SK-N-SH treated with all-trans-retinoic acid at 6 μM for 48 hours (cell line): ENCODE results near the gene RGS7BP.

Experiments used
- ATAC-seq: fragments of 200-7000 bp; cut with Tn5 transposase; 3 replicates; pipeline ENCODE4 v1.9.1; 2020; ENCODE audit warnings: mild to moderate bottlenecking, moderate library complexity
- ARNTL ChIP-seq: fragments of 450-650 bp; formaldehyde crosslinking; IDR thresholded peaks from 2 replicates; pipeline ENCODE4 v1.5.0; 2020; ENCODE audit warnings: low read depth, mild to moderate bottlenecking, moderate library complexity, borderline replicate concordance
- BACH2 ChIP-seq: fragments of 250-450 bp; sonication (Bioruptor Pico); IDR thresholded peaks from 2 replicates; pipeline ENCODE4 v1.9.0; 2021; ENCODE audit warnings: mild to moderate bottlenecking, borderline replicate concordance
- CSDC2 ChIP-seq: fragments of 250-450 bp; sonication (Bioruptor Pico); IDR thresholded peaks from 2 replicates; pipeline ENCODE4 v1.5.0; 2020; ENCODE audit warnings: mild to moderate bottlenecking, moderate library complexity
- CSRNP3 ChIP-seq: fragments of 250-450 bp; sonication (Bioruptor Pico); IDR thresholded peaks from 2 replicates; pipeline ENCODE4 v1.5.1; 2021; ENCODE audit warnings: mild to moderate bottlenecking, moderate library complexity
- ESRRG ChIP-seq: fragments of 250-450 bp; sonication (Bioruptor Pico); IDR thresholded peaks from 2 replicates; pipeline ENCODE4 v1.6.1; 2021; ENCODE audit warnings: mild to moderate bottlenecking
- GLIS3 ChIP-seq: fragments of 250-450 bp; sonication (Bioruptor Pico); IDR thresholded peaks from 2 replicates; pipeline ENCODE4 v1.5.0; 2020; ENCODE audit warnings: mild to moderate bottlenecking, moderate library complexity
- ISL1 ChIP-seq: fragments of 250-450 bp; sonication (Bioruptor Pico); IDR thresholded peaks from 2 replicates; pipeline ENCODE4 v2.1.2; 2022; ENCODE audit warnings: mild to moderate bottlenecking, moderate library complexity
- OSR1 ChIP-seq: fragments of 250-450 bp; sonication (Bioruptor Pico); IDR thresholded peaks from 2 replicates; pipeline ENCODE4 v1.8.0; 2022; ENCODE audit warnings: moderate library complexity, mild to moderate bottlenecking, inconsistent platforms
- PATZ1 ChIP-seq: fragments of 250-450 bp; sonication (Bioruptor Pico); IDR thresholded peaks from 2 replicates; pipeline ENCODE4 v1.8.0; 2020; ENCODE audit warnings: mild to moderate bottlenecking, moderate library complexity, borderline replicate concordance
- POU6F1 ChIP-seq: fragments of 250-450 bp; sonication (Bioruptor Pico); IDR thresholded peaks from 2 replicates; pipeline ENCODE4 v1.8.0; 2021; ENCODE audit warnings: low read depth, mild to moderate bottlenecking, moderate library complexity, borderline replicate concordance
- PPARA ChIP-seq: fragments of 250-450 bp; sonication (Bioruptor Pico); IDR thresholded peaks from 2 replicates; pipeline ENCODE4 v1.5.0; 2020; ENCODE audit warnings: mild to moderate bottlenecking, borderline replicate concordance
- RARB ChIP-seq: fragments of 250-450 bp; sonication (Bioruptor Pico); IDR thresholded peaks from 2 replicates; pipeline ENCODE4 v1.8.0; 2021; ENCODE audit warnings: mild to moderate bottlenecking, moderate library complexity
- SNAI2 ChIP-seq: fragments of 250-450 bp; sonication (Bioruptor Pico); IDR thresholded peaks from 2 replicates; pipeline ENCODE4 v1.5.0; 2020; ENCODE audit warnings: mild to moderate bottlenecking, moderate library complexity
- TCF4 ChIP-seq: fragments of 250-450 bp; sonication (Bioruptor Pico); IDR thresholded peaks from 2 replicates; pipeline ENCODE4 v1.8.0; 2021; ENCODE audit warnings: mild to moderate bottlenecking, moderate library complexity, borderline replicate concordance
- TOX ChIP-seq: fragments of 250-450 bp; sonication (Bioruptor Pico); IDR thresholded peaks from 2 replicates; pipeline ENCODE4 v1.8.0; 2021; ENCODE audit warnings: mild to moderate bottlenecking, moderate library complexity, borderline replicate concordance
- TSHZ2 ChIP-seq: fragments of 250-450 bp; sonication (Bioruptor Pico); IDR thresholded peaks from 2 replicates; pipeline ENCODE4 v1.5.0; 2020; ENCODE audit warnings: mild to moderate bottlenecking, moderate library complexity
- ZC3H10 ChIP-seq: fragments of 250-450 bp; sonication (Bioruptor Pico); IDR thresholded peaks from 2 replicates; pipeline ENCODE4 v1.5.1; 2021; ENCODE audit warnings: mild to moderate bottlenecking, moderate library complexity
- ZFP3 ChIP-seq: fragments of 250-450 bp; sonication (Bioruptor Pico); IDR thresholded peaks from 2 replicates; pipeline ENCODE4 v1.5.0; 2020; ENCODE audit warnings: mild to moderate bottlenecking, moderate library complexity
- ZNF565 ChIP-seq: fragments of 450-650 bp; formaldehyde crosslinking; conservative IDR thresholded peaks from 2 replicates; pipeline ENCODE4 v1.5.0; 2020; ENCODE audit warnings: low read depth, mild to moderate bottlenecking, moderate library complexity
- ZNF70 ChIP-seq: fragments of 450-650 bp; formaldehyde crosslinking; IDR thresholded peaks from 2 replicates; pipeline ENCODE4 v1.5.0; 2020; ENCODE audit warnings: mild to moderate bottlenecking, moderate library complexity
- TF ChIP-seq, protein P1 (sequence below): fragments of 250-450 bp; sonication (Bioruptor Pico); IDR thresholded peaks from 2 replicates; pipeline ENCODE4 v1.5.1; 2020; ENCODE audit warnings: low read depth, mild to moderate bottlenecking, moderate library complexity

Gene RGS7BP

DNA sequence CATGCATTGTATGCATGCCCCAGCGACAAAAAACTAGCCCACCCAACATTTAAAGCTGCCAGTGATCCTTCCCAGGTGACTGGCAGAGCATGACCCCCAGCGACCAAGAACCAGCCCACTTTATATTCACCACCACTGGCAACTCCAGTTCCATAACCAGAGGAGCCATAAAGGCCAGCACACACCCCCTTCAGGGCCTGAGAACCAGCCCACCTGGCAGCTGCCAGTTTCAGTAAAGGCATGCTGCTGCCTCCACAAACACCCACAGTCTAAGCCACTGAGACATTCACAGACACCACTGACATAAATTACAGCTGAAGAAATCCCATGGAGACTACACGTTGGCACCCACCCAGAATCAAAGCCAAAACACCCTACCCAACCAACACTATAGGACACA is 46.9 kb upstream of the RGS7BP start:
- no peak for ATAC-seq
- TF ChIP-seq TCF4 (CRISPR knock-in tag) (no peak), ESRRG (CRISPR knock-in tag) (no peak), ISL1 (CRISPR knock-in tag) (no peak), TOX (CRISPR knock-in tag) (no peak), CSRNP3 (no peak), SNAI2 (CRISPR knock-in tag) (no peak), ZNF565 (no peak), PATZ1 (CRISPR knock-in tag) (no peak)

DNA sequence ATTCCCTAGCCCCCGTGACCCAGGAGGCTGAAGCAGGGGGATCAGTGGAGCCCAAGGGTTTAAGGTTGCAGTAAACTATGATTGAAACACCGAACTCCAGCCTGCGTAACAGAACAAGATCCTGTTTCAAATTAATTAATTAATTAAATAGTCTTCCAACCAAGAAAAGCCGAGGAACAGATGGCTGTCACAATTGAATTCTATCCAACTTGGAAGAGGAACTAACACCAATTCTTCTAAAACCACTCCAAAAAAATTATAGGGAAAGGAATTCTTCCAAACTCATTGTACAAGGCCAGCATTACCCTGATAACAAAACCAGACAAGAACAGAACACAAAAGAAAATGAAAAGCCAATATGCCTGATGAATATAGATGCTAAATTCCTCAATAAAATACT is 43.4 kb upstream of the RGS7BP start:
- TF ChIP-seq CSRNP3 (no peak), CSDC2 (CRISPR knock-in tag) (no peak), PPARA (no peak), RARB (CRISPR knock-in tag) (no peak), ZFP3 (no peak), GLIS3 (no peak), TOX (CRISPR knock-in tag) (no peak), ESRRG (CRISPR knock-in tag) (no peak), ZC3H10 (CRISPR knock-in tag) (no peak), BACH2 (CRISPR knock-in tag) (no peak)
- TF ChIP-seq, protein P1, sequence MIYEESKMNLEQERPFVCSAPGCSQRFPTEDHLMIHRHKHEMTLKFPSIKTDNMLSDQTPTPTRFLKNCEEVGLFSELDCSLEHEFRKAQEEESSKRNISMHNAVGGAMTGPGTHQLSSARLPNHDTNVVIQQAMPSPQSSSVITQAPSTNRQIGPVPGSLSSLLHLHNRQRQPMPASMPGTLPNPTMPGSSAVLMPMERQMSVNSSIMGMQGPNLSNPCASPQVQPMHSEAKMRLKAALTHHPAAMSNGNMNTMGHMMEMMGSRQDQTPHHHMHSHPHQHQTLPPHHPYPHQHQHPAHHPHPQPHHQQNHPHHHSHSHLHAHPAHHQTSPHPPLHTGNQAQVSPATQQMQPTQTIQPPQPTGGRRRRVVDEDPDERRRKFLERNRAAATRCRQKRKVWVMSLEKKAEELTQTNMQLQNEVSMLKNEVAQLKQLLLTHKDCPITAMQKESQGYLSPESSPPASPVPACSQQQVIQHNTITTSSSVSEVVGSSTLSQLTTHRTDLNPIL (CRISPR knock-in tag), result no peak
- ATAC-seq, result no peak

- no peak for TF ChIP-seq GLIS3
- TF ChIP-seq, protein P1 (CRISPR knock-in tag), result no peak
- no peak for TF ChIP-seq ZNF70 (CRISPR knock-in tag)
- TF ChIP-seq BACH2 (CRISPR knock-in tag), result no peak
- TF ChIP-seq ARNTL (CRISPR knock-in tag), result no peak
- no peak for TF ChIP-seq CSRNP3
- TF ChIP-seq RARB (CRISPR knock-in tag), result no peak
- no peak for TF ChIP-seq TSHZ2 (CRISPR knock-in tag)
- no peak for TF ChIP-seq OSR1
- no peak for TF ChIP-seq POU6F1 (CRISPR knock-in tag)
- ATAC-seq, result no peak
Observed at GRCh38 chr5:64486163-64486562, 19.7 kb upstream of the RGS7BP start.
